GM21786 (cell line): ENCODE data around the gene TMEM212.
A peak's percentile ranks its signal among the peaks of the same experiment; 100 is the strongest.
"Not testable (repeated sequence)": the region's sequence is repeated elsewhere in the genome, so short reads cannot be mapped to it uniquely, and the experiment has no call there.

ENCODE experiments used
- ATAC-seq: cut with Tn5 transposase; IDR thresholded peaks from one replicate; pipeline ENCODE4 v1.9.1; 2021; ENCODE audit not compliant: unreplicated experiment

Gene TMEM212

DNA sequence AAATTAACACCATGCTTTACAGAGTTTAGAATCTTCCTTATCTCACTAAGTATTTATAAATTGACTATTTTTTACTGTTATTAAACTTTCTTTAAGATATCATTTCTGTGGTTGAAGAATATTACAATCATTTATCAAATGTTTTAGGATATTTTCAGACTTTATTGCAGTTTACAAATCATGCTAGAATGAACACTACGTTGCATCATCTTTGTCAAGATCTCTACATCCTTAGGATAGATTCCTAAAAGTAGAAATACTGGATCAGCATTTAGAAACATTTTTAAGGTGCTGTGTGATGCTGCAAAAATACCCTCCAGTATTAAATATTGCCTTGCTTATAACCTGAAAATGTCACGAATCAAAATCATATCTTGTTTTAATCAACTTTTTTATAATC lies 30.3 kb upstream of the TMEM212 start:
- ATAC-seq: no peak

DNA sequence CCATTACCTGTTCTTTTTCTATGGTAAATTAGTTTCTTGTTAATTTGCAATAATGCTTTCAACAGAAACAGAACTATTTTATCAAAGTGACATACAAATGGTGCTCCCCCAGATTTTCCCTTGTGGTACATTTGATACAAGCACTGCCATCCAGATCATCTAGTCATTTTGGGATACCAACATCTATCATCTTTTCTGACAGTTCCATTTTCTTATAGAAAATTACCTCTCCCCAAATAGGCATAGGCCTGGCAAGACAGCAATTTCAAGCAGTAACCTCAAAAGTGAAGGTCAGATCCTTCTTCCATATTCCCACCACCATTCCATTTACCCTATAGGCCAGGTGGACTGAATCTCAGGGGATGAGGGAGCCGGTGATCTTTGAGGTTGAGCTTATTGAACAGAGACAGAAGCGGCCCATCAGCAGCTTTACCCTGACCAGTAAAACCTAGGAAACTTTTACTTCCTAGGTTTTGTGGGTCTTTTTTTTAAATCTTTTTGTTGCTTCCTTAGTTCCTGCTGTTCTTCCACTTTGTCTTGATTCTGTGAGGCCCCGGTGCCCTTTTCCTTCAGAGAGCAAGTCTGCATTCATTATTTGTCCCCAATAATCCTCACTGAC lies 29.8 kb upstream of the TMEM212 start:
- ATAC-seq: no peak

DNA sequence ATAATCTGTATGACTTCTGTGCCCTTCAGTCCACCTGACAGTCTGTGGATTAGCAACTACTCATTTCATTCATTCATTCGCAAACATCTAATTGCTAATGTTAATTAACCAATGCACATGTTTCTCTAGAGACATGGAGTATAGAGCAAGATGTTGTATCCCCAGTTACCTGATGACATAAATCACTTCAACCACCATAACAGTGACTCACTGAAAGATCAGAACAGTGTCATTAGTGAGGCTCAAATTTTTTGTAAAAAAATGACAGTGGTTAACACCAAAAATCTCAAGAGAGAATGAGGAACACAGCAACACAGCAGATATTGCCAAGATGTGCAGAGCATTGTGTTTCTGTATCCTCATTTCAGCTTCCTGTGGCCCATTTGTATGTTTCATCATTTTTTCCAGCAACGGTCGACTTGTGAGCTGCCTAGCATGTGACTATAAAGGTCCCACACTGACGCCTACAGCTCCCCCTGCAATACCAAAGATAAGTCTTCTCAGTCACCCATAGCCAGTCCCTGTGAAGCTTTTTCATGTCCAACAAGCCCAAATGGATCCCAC lies 29.2 kb upstream of the TMEM212 start:
- ATAC-seq: peak; percentile 38

DNA sequence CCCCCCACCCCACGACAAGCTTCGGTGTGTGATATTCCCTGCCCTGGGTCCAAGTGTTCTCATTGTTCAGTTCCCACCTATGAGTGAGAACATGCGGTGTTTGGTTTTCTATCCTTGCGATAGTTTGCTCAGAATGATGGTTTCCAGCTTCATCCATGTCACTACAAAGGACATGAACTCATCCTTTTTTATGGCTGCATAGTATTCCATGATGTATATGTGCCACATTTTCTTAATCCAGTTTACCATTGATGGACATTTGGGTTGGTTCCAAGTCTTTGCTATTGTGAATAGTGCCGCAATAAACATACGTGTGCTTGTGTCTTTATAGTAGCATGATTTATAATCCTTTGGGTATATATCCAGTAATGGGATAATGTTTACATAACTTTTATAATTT lies 28.5 kb upstream of the TMEM212 start:
- not testable (repeated sequence) for ATAC-seq

DNA sequence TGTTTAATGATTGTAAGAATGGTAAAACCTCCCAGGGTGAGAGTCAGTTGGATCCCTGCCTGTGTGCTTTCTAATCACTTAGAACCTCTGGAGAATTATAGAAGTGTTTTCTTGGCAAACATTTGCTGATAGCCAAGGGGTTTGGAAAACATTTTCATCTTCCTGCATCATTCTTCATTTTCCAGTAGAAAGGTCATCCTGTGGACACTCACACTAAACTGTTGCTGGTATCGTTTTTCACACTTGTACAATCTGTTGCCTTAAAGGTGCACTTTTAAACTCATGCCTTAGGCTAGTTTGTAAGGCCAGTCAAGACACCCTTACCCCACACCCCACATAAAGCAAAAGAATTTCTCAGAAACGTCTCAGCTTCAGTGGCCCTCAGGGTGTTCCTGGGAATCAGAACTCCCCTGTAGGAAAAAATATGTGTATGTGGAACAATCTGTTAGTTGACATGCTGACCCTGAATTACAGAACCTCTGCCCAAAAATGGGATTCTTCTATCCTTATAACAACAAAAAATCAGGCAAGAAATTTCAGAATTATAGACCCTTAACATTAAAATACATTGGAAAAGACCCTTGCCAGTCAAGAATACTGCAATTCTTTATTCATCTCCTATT lies 27.1 kb upstream of the TMEM212 start:
- no peak for ATAC-seq

DNA sequence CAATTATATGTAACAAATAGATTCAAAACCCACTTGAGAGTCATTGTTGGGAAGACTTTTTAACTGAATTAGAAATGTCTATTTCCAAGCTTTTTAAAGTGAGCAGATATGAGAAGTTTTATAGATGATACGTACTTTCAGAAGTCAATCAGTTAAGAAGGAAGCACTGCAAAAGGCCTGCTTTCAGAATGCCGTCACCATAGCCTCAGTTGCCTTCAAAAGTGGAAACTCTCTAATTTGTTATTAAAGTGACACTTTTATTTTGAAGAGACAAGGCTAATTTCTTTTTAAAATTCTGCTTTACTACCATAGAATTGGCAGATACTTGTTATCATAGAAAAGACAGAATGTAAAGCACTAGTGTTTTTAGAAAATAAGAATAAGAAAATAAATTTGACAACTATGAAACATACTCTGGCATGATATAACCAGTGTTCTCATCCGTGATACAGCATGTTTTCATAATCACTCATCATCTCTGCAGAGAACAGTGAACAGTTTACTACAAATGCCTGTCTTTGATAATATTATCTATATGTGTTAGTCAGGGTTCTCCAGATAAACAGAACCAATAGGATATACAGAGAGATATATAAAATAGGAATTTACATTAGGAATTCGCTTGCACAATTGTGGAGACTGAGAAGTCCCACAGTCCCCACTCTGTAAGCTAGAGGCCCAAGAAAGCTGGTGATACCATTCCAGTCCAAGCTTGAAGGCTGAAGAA lies 25.9 kb upstream of the TMEM212 start:
- ATAC-seq: no peak

DNA sequence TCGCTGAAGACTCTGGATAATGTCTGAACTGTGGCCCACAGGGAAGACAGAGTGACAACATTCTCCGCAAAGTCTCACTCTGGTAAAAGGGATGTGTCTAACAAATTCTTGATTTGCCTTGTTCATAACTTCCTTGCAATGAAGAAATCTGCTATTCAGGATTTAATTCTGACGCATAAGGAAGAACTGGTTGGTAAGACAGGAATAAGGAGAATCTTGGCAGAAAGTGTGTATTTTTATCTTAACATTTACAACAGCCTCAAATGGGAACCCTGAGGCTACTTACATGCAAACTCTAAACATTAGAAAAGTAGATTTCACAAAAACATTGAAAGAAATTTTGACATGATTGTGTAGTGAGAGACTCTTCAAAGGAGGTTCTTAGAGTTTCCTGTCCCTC lies 22.1 kb upstream of the TMEM212 start:
- no peak for ATAC-seq

DNA sequence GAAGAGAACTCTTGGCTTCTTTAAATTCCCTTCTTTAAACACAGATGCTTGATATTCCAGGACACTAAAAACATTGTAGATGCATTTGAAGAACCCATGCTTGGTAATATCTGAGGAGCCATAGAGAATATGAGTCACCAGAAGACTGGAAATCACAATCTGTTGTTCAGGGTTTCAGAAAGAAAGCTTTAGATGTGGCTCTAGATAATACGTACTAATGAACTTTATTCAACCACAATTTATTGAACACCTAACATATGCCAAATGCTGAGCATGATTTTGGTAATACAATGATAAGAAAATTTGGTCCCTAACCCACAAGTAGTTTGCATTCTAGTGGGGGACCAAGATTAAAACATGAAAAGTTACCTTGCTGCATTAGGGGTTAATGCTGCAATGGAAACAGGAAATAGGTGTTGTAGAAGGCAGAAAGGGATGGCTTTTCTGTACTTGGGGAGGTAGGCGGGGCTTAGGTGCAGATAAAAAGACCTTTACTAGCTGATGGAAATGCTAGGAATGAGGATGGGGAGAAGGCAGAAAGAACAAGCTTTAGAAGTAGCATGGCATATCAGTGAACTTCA lies 21.3 kb upstream of the TMEM212 start:
- no peak for ATAC-seq

DNA sequence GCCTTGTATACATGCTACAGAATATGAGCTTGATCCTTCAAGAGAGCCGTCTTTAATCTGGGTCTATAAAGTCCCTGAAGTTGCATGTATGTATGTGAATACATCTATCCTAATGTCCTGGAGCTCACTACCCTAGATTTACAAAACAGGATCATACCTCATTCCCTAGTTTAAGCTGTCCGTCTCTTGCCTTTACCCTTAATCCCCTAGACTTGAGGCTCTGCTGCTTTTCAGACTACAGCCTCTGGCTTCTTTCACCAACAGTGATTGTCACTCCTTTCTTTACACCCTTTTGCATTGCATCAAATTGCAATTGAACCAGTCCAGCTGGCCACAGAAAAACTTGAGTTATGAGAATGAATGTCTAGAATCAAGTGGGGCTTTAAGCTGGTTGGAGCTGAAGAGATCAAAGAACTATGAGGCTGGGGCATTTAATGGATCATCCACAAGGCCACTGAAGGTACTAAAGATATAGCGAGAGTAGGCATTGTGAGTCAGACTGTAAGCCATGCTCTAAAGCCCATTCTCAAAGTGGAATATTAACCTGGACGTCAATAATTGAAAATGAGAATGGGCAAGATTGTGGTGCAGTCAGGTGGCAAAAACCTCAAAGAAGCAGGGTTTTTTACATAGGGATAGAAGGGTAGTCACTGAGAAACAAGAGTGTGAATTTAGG lies 20.6 kb upstream of the TMEM212 start:
- peak; percentile 79 for ATAC-seq

DNA sequence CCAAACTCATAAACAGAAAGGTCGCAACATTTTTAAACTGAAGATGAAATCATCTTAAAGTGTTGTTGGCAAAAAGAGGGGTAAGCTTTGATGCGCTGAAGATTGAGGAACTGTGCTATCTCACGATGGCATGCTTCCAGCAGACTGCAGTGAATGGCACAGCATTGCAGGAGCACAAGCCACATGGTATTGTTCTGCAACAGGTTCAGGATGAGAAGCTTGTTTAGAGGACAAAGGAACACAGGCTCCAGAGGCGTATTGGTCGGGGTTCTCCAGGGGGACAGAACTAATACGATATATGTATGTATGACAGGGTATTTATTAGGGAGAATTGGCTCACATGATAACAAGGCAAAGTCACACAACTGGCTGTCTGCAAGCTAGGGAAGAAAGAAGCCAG lies 19.0 kb upstream of the TMEM212 start:
- no peak for ATAC-seq

DNA sequence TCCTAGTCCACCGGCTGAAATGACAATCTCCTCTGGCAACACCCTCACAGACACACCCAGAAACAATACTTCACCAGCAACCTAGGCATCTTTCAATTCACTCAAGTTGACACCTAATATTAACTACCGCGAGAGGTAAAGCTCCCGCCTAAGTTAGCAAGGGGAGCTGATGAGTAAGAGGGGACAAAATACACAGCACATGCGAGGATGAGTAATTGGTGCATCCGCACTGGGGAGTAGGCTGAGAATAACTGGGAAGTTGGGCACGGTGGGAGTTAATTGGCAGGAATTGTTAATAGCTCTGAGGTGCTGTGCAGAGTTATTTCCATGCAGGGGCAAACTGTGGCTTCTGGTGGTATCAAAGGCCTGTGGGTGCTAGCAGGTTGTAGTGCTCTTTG lies 18.3 kb upstream of the TMEM212 start:
- ATAC-seq: no peak

DNA sequence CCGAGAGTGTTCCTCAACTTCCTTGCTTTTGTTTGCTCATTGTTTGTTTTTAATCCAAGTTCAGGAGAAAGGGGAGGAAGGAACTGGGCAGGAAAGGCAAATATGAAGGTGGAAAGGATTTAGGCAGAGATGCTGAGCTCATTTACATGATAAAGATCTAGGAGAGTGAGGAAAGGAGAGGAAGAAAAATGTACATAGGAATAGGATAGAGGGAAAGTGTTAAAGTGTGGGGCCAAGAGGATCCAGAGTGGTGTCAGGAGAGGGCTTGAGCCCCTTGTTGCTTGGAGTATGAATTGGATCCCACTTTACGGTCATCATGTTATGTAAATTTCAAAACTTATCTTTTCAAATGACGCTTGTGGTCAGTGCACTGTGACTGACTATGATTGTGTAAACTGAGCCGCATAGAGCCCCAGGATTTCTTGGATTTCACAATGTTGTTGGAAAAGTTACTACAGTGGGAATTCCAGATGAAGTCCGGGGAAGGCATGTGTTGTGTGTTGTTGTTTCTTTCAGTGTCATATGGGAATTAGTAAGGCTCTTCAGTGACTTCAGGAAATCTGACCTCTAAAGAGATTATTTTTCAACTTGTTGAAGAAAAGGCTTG lies 17.8 kb upstream of the TMEM212 start:
- ATAC-seq: no peak

DNA sequence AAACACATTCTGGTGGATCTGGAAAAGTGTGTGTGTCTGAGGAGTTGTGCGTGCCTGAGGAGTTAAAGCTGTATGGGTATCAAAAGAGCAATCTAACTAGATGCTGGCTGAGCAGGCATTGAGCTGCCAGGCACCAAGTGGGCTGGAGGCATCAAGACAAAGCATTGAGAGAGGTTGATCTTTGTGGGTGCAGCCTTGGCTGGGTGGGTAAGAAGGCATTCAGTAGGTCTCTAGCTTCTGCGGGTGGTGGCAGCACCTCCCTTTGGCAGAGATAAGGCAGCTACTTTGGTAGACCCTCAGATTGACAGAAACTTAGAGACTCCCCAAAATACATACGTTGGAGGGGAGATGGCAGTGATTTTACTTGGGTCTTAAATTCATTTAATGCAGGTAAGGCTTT lies 15.8 kb upstream of the TMEM212 start:
- no peak for ATAC-seq

DNA sequence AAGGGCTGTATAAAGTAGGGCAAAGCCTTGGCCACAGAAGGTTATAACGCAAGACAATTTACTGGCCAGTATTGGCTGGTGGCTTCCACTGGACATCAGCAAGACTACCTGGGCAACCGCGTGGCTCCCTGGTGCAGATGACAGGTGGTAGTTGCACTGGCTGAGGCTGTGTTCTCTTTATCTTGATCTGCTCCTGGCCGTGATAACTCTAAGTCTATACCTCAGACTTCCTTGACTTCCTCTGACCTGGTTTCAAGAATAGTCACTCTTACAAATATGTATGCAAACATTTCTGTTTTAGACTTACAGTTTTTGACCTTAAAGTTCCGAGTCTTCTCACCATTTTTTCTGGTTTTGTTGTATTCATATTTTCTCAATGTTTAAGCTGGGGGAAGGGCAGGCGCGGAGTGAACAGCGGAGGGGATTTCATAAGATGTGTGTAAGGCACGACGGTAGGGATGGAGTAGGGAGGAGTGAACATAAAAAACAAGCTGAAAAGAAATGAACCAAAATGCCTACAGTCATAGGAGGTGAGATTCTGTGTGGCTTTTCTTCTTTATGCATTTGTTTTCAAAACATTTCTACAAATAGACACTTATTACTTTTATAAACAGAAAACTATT lies 15.2 kb upstream of the TMEM212 start:
- no peak for ATAC-seq

DNA sequence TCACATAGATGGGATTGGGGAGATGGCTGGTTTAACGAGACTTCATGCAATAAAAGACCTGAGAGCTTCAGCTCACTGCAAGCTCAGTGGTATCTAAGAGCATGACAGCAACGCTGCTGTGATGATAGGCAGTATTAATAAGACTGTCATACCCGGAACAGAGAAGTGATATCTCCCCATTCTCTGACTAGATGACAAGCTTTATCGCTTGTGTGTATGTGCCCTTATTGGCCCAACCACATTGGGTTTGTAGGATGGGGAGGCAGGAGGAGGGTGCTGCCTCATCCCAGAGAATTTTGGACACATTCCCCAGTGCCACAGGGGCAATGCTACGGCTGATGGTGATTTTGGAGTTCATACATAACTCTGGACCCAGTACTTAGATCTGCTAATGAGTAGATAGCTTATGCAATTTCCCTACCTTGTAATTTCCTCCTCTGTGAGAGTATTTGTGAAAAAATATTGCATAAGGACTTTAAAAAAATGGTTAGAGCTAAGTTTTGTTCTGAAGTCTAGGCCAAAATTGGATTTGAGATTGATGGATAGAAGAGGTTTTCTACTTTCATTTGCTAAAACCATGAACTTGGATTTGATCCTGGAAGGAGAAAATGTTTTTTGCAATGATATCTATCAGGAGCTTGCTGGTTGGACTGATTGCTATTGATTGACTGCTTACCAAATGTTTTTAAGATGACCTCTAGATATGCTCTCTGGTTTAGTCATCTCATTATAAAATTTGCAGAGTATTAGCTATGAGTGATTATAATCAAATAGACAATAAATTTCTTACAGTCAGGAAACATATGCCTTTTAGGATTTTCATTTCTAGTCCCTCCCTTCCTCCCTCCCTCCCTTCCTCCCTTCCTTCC lies 14.0 kb upstream of the TMEM212 start:
- ATAC-seq: no peak

DNA sequence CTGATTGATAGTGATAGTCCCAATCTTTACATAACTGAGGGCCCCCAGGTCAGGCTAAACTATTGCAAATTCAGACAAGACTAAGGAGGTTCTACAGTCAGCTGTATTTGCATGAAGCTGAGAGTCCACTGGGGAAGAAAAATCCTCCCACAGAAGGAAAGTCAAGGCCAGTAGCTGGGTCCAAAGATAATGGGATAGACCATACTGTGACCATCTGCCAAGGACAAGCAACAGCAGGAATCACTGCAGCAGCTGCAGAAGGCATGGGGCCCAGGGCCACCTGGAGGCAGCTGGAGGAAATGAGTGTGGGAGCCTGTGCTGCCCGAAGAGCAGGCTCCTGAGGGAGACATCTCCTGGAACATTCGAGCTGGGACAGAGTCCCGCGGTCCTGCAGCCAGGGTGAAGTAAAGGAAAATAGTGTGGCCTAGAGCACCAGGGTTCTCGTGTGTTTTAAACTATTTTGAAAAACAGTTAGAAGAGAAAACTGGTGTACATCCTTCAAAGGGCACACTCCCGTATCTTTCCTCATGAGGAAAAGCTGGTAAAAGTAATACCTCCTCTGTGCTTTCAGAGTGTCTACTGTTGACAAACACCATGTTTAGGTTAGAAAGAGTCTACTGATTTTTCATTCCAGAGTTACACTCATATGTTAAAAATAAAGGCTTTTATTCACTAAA lies 13.2 kb upstream of the TMEM212 start:
- peak; percentile 66 for ATAC-seq

DNA sequence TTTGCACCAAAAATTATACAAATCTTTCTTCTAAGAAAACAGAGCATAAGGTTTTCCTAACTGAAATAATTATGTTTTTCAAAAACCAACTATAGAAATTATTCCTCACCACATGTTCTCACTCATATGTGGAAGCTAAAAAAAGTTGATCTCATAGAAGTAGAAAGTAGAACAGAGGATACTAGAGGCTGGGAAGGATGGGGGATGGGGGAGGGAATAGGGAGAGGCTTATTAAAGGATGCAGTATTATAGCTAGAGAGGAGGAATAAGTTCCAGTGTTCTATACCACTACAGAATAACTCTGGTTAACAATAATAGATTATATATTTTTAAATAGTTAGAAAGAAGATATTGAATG lies 12.7 kb upstream of the TMEM212 start:
- no peak for ATAC-seq

DNA sequence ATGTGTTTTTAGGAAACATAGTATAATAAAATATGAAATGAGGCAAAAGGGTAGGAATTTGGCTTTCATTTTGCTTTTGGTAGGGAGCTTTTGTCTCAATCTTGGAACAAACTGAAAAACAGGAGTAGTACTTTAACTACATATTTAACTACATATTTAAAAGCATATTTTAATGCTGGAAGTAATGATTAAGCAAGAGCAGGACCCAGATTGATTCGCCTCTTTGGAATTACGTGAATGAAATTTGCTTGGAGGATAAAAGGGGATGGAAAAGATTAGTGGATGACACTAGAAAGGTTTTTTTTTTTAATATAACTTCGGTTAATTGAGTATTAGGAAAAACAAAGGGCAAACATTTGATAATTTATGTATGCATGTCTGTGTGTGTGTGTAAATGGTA lies 11.2 kb upstream of the TMEM212 start:
- no peak for ATAC-seq

DNA sequence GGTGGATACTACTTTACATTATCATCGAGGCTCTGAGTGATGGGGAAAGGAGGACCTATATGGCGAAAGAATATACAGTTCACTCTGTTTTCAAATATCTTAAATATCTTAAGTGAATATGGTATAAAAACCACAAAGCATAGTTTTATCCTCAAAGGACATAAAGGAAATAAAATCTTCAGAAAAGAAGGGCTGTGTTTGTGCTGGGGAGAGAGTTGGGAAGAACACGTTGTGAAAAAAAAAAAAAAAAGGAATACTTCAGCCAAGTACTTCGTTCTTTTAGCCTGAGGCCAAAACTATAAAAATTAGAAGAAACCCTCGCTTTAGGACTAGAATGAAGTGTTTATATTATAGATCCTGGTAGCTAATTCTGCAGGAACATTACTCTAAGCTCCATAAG lies 10.2 kb upstream of the TMEM212 start:
- no peak for ATAC-seq
